Hepatocyte (in vitro differentiated cells): ENCODE measurements around the gene NUP62.

Experiments used
- CTCF ChIP-seq: fragments of 200-600 bp; sonication (generic); IDR thresholded peaks from 2 replicates; pipeline ENCODE4 v1.5.1; 2016; ENCODE audit warnings: antibody characterized with exemption, mild to moderate bottlenecking; ENCODE audit not compliant: poor library complexity
- EZH2 ChIP-seq: fragments of 200-600 bp; sonication (generic); IDR thresholded peaks from 2 replicates; pipeline ENCODE4 v1.6.1; 2016; ENCODE audit warnings: antibody characterized with exemption, mild to moderate bottlenecking, borderline replicate concordance
- EZH2phosphoT487 ChIP-seq: fragments of 200-600 bp; sonication (generic); IDR thresholded peaks from one replicate; pipeline ENCODE4 v1.6.1; 2018; ENCODE audit warnings: antibody characterized with exemption, mild to moderate bottlenecking, low read depth, moderate library complexity; ENCODE audit not compliant: unreplicated experiment, severe bottlenecking

DNA sequence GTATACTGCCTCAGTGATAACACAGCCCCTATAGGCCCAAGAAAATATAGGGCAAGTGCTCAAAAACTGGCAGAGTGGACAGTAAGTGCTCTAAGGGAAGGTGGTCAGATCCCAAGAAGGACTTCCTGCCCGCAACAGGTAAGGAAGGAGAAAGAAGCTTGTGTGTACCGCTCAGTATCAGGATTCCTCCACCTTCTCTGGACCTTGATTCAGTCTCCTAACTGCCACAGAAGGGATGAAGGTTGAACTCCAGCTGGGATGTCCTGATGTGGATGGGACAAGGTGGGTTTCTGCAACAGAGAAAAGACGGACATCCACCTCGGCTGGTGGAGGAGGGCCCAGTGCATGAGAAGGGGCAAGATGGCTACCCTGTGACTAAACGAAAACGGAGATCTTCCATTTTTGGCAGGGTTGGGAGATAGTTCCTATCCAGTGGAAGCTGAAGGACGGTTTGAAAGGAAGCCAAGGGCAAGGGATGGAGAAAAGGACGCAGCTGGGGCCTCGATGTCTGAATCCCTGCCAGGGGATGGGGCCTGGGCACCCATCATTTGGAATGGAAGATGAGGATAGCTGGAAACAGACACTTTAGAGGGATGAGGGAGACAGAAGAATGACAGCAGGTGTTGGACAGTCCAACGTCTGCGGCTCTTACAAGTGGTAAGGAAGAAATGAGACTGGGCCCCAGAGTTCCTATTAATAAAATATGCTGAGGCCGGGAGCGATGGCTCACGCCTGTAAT is 1.6 kb downstream of the NUP62 start:
- no peak for TF ChIP-seq CTCF
- TF ChIP-seq EZH2 = no peak
- TF ChIP-seq EZH2phosphoT487 = no peak
